Uterus (tissue), 2 donors: ENCODE measurements around the gene EPS8L3.

Source experiments
- POLR2A ChIP-seq, 2 donors: fragments of 450-650 bp; IDR thresholded peaks; one replicate each; pipeline ENCODE4 v1.6.1; 2016; ENCODE audit warnings: antibody characterized with exemption in 2 of 2, mild to moderate bottlenecking in 1 of 2, moderate library complexity in 1 of 2
- TF ChIP-seq, protein P1 (sequence below), 4 experiments: fragments of 200-600 bp in 2 of 4; fragments of 450-650 bp in 2 of 4; sonication (generic) in 2 of 4; IDR thresholded peaks; one replicate each; pipeline ENCODE4 v1.5.1; 2016 to 2019; ENCODE audit warnings: antibody characterized with exemption in 4 of 4, mild to moderate bottlenecking in 2 of 4, moderate library complexity in 1 of 4

DNA sequence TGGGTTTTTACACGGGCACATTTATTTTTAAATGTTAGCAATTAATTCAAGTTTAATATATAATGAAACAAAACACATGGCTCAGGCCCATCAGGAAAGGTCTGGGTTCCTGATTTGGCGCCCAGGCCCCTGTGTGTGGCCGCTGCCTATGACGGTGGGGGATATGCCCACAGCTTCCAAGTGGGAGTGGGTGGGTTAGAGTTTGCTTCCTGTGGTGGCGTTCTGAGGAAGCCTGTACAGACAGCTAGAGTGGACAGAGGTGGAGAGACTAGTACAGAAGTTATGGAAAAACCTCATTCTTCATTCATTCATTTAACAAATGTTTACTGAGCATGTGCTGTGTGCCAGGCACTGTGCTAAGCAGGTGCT is 22.4 kb upstream of the EPS8L3 start:
- no peak for TF ChIP-seq POLR2A (IDR thresholded peaks at IDR 0.05)
- TF ChIP-seq, protein P1, sequence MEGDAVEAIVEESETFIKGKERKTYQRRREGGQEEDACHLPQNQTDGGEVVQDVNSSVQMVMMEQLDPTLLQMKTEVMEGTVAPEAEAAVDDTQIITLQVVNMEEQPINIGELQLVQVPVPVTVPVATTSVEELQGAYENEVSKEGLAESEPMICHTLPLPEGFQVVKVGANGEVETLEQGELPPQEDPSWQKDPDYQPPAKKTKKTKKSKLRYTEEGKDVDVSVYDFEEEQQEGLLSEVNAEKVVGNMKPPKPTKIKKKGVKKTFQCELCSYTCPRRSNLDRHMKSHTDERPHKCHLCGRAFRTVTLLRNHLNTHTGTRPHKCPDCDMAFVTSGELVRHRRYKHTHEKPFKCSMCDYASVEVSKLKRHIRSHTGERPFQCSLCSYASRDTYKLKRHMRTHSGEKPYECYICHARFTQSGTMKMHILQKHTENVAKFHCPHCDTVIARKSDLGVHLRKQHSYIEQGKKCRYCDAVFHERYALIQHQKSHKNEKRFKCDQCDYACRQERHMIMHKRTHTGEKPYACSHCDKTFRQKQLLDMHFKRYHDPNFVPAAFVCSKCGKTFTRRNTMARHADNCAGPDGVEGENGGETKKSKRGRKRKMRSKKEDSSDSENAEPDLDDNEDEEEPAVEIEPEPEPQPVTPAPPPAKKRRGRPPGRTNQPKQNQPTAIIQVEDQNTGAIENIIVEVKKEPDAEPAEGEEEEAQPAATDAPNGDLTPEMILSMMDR (IDR thresholded peaks at IDR 0.05) = no peak
